Fibroblast of the aortic adventitia (primary cell): Measurements from ENCODE around the gene STBD1. TPM values are rescaled to one million over a fixed set of nuclear protein-coding genes. Genes with fewer than 3 reads are reported as not detected.
A peak's percentile ranks its signal among the peaks of the same experiment; 100 is the strongest.
"Not testable (repeated sequence)": the region's sequence is repeated elsewhere in the genome, so short reads cannot be mapped to it uniquely, and the experiment has no call there.

Source experiments
- DNase-seq: peaks from one replicate; pipeline ENCODE4 v3.0.0-alpha.2; 2010; ENCODE audit warnings: low read depth
- H3K4me3 ChIP-seq: 2 replicates; pipeline ENCODE4 v1.5.1; 2011; ENCODE audit warnings: low read depth, mild to moderate bottlenecking, control low read depth, low read length, moderate library complexity
- total RNA-seq: library from RNA; depleted of rRNA; stranded (reverse); fragments of >200 nt; gene quantifications from 2 replicates; pipeline ENCODE4 v1.2.3, GENCODE V29; 2012; ENCODE audit warnings: low replicate concordance
- TF ChIP-seq, protein P1 (sequence below): IDR thresholded peaks from 2 replicates; pipeline ENCODE4 v1.5.1; 2011; ENCODE audit warnings: mild to moderate bottlenecking, low read length, control low read depth, inconsistent platforms; ENCODE audit not compliant: insufficient read depth

The STBD1 gene
- total RNA-seq, 1 donor = 3.6 TPM

DNA sequence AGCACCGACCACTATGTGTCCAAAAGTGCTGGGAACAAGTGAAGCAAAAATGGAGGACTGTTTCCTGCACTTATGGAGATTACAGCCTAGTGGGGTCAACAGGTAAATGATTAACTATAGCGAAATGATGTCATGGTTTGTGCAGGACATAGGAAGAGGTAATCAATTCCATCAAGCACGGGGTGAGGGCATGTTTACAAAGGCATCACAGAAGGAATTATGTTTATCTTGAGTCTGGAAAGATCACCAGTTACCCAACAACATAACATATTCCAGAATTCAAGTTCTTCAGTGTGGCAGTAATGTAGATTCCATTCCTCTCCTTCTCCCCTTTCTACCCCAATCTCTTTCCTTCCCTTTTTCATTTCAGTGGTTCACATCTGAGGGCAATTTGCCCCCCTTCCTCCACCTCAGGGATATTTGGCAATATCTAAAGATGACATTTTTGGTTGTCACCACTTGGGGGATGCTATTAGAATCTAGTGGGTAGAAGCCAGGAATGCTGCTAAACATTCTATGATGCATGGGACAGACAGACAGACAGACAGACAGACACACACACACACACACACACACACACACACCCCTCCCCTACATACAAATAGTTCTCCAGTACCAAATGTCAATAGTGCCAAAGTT lies 30.9 kb upstream of the STBD1 start:
- TF ChIP-seq, protein P1, sequence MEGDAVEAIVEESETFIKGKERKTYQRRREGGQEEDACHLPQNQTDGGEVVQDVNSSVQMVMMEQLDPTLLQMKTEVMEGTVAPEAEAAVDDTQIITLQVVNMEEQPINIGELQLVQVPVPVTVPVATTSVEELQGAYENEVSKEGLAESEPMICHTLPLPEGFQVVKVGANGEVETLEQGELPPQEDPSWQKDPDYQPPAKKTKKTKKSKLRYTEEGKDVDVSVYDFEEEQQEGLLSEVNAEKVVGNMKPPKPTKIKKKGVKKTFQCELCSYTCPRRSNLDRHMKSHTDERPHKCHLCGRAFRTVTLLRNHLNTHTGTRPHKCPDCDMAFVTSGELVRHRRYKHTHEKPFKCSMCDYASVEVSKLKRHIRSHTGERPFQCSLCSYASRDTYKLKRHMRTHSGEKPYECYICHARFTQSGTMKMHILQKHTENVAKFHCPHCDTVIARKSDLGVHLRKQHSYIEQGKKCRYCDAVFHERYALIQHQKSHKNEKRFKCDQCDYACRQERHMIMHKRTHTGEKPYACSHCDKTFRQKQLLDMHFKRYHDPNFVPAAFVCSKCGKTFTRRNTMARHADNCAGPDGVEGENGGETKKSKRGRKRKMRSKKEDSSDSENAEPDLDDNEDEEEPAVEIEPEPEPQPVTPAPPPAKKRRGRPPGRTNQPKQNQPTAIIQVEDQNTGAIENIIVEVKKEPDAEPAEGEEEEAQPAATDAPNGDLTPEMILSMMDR = no peak
- DNase-seq = no peak
- no peak overlapping the region for H3K4me3 ChIP-seq

DNA sequence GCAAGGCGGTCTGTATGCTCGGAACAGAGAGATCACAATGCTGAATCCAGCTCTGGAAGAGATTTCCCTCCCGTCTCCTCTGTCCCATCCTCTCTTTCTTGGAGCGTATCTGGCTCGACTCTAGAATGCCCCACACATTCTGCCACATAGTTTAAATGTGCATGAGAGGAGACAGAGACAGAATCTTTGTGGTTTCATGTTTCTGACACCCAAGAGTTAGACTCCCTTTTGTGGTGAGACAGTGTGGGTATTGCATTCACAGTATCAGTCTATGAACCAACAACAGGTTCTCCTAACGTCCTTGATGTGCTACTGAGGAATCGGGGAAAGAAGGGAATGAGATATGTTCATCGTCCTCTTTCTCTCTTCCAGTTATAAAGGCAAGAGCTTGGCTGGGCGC lies 29.7 kb upstream of the STBD1 start:
- no peak overlapping the region for H3K4me3 ChIP-seq
- no peak for DNase-seq

GRCh38 chr4:76277667-76278066 lies 28.9 kb upstream of the STBD1 start:
- DNase-seq = peak; percentile 4
- TF ChIP-seq, protein P1 = no peak
- H3K4me3 ChIP-seq = no peak overlapping the region

More for the DNA sequence above, 29.7 kb upstream of the STBD1 start:
- TF ChIP-seq, protein P1 = no peak

GRCh38 chr4:76278583-76278982 lies 27.9 kb upstream of the STBD1 start:
- H3K4me3 ChIP-seq = no peak overlapping the region
- DNase-seq = no peak
- TF ChIP-seq, protein P1 = no peak

DNA sequence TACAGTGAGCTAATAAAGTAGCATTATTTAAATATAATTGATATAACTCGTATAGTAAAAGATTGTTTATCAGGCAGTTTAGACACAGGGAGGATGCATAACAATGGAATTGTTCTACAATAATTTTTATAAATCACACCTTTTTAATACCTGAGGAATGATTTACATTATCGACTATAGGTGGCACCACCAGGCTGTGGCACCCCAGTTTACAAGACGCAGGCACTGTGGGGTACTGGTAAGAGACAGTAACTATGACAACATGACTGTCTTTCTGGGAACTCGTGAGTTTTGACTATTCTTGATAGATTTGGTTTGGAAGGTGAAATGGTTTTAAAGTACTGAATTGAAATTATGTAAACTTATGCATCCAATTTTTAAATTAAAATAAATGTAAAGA lies 27.1 kb upstream of the STBD1 start:
- TF ChIP-seq, protein P1 = no peak
- no peak overlapping the region for H3K4me3 ChIP-seq

GRCh38 chr4:76280488-76281441 lies 25.8 kb upstream of the STBD1 start:
- TF ChIP-seq, protein P1 = no peak
- no peak for DNase-seq
- H3K4me3 ChIP-seq = no peak overlapping the region

More for the DNA sequence above, 27.1 kb upstream of the STBD1 start:
- DNase-seq = no peak

- DNase-seq, H3K4me3 ChIP-seq: not testable (repeated sequence)
Observed at GRCh38 chr4:76281594-76281993, 24.9 kb upstream of the STBD1 start.
